Hindlimb muscle (tissue), 1 donor: Measurements from ENCODE around the gene FLVCR1. TPM values are rescaled to one million over a fixed set of nuclear protein-coding genes. Genes with fewer than 3 reads are reported as not detected.
"Not testable (repeated sequence)": the region's sequence is repeated elsewhere in the genome, so short reads cannot be mapped to it uniquely, and the experiment has no call there.

Experiments
- DNase-seq: peaks from one replicate; pipeline ENCODE4 v3.0.0-alpha.2; 2013
- polyA plus RNA-seq: library from polyadenylated mRNA; unstranded; fragments of 120-200 nt; gene quantifications from one replicate; pipeline ENCODE4 v1.2.1, GENCODE V29; 2013; ENCODE audit not compliant: insufficient read length

The FLVCR1 gene
- 7.0 TPM for polyA plus RNA-seq

GRCh38 chr1:212857992-212858460, at the start of gene FLVCR1:
Gene FLVCR1 (plus strand): TSS chr1:212858275. CDS start chr1:212858453, 178 bp downstream.
- DNase-seq = peak; percentile 97

GRCh38 chr1:212814537-212815334, 43.3 kb upstream of the FLVCR1 start:
- DNase-seq = peak; percentile 21

GRCh38 chr1:212816567-212817278, 41.4 kb upstream of the FLVCR1 start:
- DNase-seq = no peak

DNA sequence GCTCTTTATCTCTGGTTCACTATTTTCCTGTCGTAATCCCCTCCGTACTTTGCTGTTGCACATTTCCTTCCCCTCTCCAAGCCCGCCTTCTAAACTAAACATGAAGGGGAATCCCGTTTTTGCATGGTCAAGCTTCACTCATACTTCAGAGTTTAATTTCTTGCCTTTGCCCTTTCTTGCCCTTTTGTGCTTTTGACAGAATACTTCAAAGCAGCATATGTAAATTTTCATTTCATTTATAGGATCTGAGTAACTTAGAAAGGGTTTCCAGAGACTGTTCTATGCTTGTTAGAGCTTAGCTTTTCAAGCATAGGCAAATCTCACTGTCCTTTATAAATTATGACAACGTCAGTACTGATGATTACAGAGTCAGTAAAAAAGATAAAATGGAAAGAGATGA, 38.3 kb upstream of the FLVCR1 start:
- DNase-seq = no peak

- no peak for DNase-seq
Measured at GRCh38 chr1:212820969-212821368, 37.1 kb upstream of the FLVCR1 start.

- DNase-seq = no peak
Measured at GRCh38 chr1:212822956-212823355, 35.1 kb upstream of the FLVCR1 start.

DNA sequence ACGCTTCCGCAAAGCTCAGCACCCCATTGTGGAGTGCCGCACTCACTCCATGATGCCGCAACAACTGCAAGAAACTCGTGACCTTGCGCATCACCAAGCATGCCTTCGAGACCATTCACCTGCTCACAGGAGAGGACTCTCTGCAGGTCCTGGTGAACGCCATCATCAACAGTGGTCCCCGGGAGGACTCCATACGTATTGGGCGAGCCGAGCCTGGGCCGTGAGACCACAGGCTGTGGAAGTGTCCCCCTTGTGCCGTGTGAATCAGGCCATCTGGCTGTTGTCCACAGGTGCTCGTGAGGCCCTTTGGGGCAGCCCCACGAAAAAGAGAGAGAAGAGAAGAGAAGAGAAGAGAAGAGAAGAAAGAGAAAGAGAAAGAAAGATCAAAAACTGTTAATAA, 33.9 kb upstream of the FLVCR1 start:
- DNase-seq = no peak

DNA sequence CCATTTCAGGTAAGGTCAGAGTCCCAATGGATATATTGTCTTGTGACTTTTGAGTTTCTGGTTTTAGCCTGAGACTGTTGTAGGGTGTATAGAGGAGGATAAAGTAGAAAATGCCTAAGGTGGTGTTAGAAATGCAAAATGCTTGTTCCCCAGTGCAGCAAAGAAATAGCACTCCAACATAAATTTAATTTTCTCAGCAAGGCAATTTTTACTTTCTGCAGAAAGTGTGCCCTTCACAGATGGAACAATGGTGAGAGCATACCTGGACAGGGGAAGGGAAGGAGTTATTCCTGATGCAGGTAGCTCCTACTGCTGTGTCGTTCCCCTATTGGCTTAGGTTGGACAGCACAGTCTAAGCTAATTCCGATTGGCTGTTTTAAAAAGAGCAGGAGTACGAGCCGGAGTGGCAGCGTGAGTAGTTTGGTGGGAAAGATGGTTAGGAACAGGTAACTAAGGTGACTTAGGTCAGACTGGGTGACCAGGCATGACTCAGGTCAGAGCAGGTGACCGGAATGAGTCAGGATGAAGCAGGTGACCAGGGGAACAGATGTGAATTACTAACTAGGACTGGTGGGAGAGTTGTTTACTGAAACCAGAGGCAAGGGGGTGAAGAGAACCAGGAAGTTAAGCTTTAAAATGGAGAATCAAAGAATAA, 32.1 kb upstream of the FLVCR1 start:
- no peak for DNase-seq

DNA sequence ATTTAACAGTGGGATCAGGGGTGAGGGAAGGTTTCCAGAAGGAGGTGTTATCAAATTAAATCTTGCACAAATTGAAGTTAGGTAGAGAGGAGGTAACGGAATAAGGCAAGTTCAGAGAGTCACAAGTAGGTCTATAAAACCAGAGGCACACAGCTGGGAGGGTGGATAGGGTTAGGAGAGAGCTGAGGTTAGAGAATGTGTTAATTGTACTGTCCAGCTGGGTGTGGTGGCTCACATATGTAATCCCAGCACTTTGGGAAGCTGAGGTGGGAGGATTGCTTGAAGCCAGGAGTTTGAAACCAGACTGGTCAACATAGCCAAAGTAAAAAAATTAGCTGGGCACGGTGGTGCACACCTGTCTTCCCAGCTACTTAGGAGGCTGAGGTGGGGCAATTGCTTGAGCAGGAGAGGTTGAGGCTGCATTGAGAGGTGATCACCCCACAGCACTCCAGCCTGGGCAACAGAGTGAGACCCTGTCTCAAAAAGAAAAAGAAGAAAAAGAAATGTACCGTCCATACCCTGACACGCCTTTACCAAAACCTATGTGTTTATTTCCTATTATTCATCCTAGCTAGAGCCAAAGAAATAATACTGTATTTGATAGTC, 30.8 kb upstream of the FLVCR1 start:
- DNase-seq = no peak

- DNase-seq = no peak
Measured at GRCh38 chr1:212827831-212828278, 30.2 kb upstream of the FLVCR1 start.

DNA sequence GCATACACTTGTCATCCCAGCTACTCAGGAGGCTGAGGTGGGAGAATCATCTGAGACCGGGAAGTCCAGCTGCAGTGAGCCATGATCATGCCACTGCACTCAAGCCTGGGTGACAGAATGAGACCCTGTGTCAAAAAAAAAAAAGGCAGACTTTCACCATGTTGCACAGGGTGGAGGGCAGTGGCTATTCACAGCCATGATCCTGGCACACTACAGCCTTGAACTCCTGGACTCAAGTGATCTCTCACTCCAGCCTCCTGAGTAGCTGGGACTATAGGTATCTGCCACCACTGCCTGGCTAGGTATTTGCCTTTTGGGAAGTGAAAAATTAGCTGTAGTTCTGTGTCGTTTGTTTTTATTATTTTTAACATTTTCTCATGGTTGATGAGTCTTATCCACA, 29.7 kb upstream of the FLVCR1 start:
- no peak for DNase-seq

DNA sequence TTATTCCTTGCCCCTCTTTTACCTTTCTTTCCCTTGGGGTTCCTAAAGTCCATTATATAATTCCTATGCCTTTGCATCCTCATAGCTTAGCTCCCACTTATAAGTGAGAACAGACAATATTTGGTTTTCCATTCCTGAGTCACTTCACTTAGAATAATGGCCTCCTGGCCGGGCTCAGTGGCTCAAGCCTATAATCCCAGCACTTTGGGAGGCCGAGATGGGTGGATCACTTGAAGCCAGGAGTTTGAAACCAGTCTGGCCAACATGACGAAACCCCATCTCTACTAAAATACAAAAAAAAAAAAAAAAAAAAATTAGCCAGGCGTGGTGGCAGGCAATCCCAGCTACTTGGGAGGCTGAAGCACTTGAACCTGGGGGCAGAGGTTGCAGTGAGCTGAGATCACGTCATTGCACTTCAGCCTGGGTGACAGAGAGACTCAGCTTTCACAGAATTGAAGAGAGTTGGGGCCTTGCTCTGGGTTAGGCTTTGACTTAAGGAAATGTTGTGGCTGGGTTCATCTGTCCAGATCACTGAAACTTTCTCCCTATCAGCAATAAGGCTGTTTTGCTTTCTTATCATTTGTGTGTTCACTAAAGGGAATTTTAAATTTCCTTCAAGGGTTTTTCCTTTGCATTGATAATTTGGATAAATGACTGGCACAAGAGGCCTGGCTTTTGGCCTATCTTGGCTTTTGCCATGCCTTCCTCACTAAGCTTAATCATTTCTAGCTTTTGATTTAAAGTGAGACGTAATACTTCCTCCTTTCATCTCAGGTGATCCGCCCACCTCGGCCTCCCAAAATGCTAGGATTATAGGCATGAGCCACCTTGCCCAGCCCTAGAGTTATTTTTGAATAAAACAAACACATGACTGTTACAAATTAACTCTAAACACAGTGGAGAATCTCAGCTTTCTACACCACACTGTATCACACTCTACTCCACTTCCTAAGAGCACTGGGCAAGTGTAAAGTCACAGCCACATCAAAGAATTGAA, 24.6 kb upstream of the FLVCR1 start:
- DNase-seq = not testable (repeated sequence)

- DNase-seq = no peak
Measured at GRCh38 chr1:212838145-212838544, 19.9 kb upstream of the FLVCR1 start.

DNA sequence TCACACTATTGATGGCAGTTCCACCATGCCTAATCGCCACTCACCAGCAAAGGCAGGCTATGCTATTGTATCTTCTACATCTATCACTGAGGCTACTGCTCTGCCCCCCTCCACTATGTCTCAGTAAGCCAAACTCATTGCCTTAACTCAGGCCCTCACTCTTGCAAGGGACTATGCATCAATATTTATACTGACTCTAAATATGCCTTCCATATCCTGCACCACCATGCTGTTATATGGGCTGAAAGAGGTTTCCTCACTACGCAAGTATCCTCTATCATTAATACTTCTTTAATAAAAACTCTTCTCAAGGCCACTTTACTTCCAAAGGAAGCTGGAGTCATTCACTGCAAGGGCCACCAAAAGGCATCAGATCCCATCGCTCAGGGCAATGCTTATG, 13.6 kb upstream of the FLVCR1 start:
- DNase-seq = not testable (repeated sequence)

- no peak for DNase-seq
Measured at GRCh38 chr1:212847549-212847948, 10.5 kb upstream of the FLVCR1 start, which contains the start of gene SPATA45. Gene SPATA45 (minus strand): TSS chr1:212847649. CDS start chr1:212836149, 11,500 bp downstream.

- no peak for DNase-seq
Measured at GRCh38 chr1:212852105-212852688, 5.9 kb upstream of the FLVCR1 start.

- no peak for DNase-seq
Measured at GRCh38 chr1:212853658-212854057, 4.4 kb upstream of the FLVCR1 start.

DNA sequence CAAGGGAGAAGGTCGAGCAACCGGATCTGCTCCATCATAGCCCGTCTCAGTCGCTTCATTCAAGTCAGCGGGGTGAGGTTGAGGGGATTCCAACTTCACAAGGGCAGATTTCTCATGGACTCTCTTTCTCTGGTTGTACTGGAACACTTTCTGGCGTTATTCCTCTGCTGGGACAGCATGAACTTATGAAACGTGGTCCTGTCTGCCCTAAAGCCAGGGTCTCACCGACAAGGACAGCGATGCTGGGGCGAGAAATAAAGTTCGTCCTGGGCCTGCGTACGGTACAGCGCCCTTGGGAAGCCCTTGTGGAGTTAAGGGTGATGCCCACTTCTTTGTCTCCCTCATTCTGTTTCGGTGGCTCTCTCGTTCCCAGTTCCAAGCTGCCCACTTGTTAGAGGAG, 1.3 kb upstream of the FLVCR1 start:
- DNase-seq = no peak

- peak; percentile 43 for DNase-seq
Measured at GRCh38 chr1:212858461-212859265, 588 bp downstream of the FLVCR1 start.
